NCI-H226 (cell line): ENCODE results near the gene USHBP1.
A peak's percentile ranks its signal among the peaks of the same experiment; 100 is the strongest.
"Not testable (repeated sequence)": the region's sequence is repeated elsewhere in the genome, so short reads cannot be mapped to it uniquely, and the experiment has no call there.

Experiments
- DNase-seq: peaks from one replicate; pipeline ENCODE4 v3.0.0-alpha.2; 2015

USHBP1 gene

DNA sequence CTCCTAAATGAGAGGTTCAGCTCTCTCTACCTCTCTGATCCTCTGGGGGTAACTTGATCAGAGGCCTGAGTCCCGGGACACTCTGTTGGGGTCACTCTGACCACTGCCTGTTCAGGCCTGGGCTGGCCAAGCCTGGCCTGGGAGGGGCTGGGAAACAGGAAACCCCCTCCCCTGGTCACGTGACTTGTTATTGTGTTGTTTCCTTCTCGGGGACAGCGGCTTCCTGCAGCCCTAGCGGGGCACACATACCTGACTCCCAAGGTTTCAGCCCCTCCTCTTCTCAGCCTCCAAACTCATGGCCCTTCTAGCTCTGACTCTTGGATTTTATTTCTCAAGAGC lies at the start of gene USHBP1:
Gene USHBP1, minus strand, starts transcription at position 105 of the 339 bp plus-strand sequence. CDS start 446 bp downstream, outside the sequence.
- no peak for DNase-seq

DNA sequence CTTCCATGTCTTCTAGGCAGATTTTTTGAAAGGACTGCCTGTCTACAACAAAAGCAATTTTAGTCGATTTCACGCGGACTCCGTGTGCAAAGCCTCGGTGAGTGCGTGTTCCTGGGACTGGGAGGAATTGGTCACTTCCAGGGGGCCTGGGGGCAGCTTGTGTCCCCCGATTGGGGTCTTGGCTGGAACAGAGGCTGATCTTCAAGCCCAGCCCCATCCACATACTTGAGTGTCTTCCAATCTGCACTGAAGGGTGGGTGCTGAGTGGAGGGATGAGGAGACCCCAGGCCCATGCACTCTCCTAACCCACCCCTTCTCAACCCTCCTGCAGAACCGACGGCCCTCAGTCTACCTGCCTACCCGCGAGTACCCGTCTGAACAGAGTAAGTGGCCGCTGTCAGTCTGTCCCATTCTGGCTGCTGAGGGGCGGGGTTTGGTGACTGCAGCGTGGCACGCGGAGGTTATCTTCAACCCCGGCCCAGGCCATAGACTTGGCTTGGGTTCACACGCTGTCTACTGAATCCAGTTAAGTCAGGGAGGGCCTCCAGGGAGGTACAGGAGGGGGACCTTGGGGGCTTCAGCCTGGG lies 49.6 kb upstream of the USHBP1 start:
- DNase-seq = no peak

- DNase-seq = no peak
Measured at GRCh38 chr19:17312189-17313113, 47.9 kb upstream of the USHBP1 start.

DNA sequence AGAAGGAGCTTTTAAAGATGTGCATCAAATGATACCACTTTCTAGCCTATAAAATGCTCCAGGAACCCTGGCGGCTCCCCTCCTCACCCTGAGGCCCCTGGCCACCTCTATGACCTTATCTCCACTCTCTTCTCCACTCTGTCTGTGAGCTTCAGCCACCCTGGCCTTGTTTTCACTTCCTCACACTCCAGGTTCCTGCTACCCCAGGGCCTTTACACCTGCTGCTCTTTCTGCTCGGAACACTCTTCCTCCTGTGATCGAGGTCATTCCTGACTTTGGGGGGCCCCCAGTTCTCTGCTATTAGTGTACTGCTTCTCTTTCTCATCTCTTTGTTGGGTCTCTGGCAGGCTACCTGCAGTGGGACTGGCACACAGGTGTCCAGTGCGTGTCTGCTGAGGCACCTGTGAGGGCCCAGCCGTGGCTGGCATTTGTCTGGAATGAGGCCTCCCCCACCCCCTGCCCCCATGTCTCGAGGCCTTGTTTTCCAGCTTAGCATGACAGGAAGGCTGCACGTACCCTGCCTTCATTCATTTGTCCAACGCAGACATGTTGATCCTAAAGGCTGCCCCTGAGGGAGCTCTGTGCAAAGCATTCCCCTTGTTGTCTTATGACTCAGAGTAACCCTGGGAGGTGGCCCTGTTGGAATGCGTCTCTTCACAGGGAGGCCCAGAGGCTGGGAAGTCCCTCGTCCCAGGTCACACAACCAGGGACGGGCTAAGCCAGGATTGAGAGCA lies 47.1 kb upstream of the USHBP1 start:
- DNase-seq = peak; percentile 69

DNA sequence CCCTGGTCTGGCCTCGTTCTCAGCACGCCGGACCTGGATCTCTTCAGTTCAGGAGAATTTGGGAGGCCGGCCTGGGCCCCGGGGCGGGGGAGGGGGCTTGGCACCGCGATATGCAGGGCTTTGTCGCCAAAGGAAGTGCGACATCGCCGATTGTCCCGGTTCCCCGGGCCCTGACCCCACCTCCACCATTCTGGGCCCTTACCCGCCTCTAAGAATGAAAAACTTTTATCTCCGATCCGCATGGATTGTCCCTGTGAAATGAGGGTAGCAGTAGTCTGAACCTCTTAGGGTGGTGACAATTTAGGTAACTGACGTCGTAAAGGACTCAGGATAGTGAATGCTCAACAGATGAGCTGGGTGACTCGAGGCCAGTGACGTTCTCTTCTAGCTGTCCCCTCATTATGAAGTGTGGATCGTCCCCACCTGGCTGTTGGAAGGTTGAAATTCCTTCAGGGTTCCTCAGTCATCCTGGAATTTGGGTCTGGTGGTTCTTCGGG lies 45.5 kb upstream of the USHBP1 start:
- no peak for DNase-seq

DNA sequence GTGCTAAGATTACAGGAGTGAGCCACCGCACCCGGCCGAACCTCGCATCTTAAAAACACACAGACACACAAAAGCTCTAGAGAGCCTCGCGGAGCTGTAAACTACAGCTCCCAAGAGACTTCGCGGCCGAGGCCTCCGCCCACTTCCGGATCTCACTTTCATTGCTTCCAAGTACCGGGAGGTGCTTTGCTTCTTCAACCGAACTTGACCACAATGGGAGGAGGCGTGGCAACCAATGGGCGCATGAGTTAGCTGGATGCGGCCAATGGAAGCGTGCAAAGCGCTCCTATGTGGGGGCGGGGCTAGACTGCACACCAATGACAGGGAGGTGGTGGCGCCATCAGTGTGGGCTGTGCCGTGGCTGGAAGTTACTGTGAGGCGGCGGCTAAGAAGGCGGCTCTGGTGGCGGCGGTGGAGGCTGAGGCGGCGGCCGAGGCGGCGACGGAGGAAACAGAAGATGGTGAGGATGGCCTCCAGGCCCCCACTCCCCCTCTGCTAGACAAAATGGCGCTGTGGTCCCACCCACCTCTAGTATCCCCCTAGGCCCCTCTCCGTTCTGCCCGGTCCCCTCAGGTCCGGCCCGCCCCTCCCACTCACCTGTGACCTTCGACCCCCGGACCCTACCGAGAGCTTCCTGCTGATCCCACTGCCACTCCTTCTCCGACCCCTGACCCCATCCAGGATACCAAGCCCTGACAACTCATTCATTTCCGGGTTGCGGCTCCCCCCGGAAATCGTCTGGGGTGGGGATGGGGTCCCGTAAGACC lies 44.8 kb upstream of the USHBP1 start, which contains the start of gene DDA1:
Gene DDA1, plus strand, starts transcription at position 366 of the 767 bp plus-strand sequence. Its CDS starts 92 bp downstream, at position 458.
- peak; percentile 100 for DNase-seq

GRCh38 chr19:17307876-17308377 lies 43.4 kb upstream of the USHBP1 start:
- DNase-seq = no peak

DNA sequence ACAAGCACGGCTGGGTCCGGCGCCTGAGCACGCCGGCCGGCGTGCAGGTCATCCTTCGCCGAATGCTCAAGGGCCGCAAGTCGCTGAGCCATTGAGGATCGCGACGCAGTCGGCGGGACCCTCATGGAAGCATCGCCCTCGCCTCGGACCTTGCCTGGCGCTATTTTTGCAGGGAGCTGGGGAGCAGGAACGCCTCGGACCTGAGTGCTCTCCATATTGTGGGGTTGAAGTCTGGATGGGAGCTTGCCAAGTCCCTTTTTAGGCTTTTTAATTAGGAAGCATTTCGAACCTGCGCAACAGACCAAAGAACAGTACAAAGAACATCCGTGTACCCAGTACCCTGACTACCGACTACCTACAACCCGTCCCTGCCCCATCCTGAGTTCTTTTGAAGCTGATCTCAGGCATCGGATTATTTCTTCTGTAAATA lies 41.8 kb upstream of the USHBP1 start:
- no peak for DNase-seq

GRCh38 chr19:17305517-17306284 lies 41.2 kb upstream of the USHBP1 start, which contains the start of gene MRPL34:
Gene MRPL34, plus strand, starts transcription at chr19:17305872. Its CDS starts 21 bp downstream, at chr19:17305893.
- DNase-seq = peak; percentile 99

- no peak for DNase-seq
Measured at GRCh38 chr19:17305216-17305516, 40.6 kb upstream of the USHBP1 start.

- DNase-seq = no peak
Measured at GRCh38 chr19:17304386-17305215, 40.1 kb upstream of the USHBP1 start.

DNA sequence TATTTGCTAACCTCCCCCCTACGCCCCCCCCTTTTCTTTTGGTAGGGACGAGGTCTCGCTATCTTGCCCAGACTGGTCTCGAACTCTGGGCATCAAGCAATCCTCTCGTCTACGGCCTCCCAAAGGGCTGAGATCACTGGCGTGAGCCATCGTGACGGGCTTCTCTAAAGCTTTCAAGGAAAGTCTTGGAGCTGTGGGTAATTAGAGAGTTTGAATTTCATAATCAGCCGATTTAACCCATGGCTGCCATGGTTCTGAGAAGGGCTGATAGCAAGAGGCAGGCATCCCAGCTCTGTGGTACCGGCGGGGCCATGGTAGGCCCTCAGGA lies 39.4 kb upstream of the USHBP1 start:
- no peak for DNase-seq

GRCh38 chr19:17303167-17303939 lies 38.8 kb upstream of the USHBP1 start, which contains the start of gene ABHD8:
Gene ABHD8, minus strand, starts transcription at chr19:17303425. Its CDS starts 1,809 bp downstream, at chr19:17301616.
- peak; percentile 83 for DNase-seq

DNA sequence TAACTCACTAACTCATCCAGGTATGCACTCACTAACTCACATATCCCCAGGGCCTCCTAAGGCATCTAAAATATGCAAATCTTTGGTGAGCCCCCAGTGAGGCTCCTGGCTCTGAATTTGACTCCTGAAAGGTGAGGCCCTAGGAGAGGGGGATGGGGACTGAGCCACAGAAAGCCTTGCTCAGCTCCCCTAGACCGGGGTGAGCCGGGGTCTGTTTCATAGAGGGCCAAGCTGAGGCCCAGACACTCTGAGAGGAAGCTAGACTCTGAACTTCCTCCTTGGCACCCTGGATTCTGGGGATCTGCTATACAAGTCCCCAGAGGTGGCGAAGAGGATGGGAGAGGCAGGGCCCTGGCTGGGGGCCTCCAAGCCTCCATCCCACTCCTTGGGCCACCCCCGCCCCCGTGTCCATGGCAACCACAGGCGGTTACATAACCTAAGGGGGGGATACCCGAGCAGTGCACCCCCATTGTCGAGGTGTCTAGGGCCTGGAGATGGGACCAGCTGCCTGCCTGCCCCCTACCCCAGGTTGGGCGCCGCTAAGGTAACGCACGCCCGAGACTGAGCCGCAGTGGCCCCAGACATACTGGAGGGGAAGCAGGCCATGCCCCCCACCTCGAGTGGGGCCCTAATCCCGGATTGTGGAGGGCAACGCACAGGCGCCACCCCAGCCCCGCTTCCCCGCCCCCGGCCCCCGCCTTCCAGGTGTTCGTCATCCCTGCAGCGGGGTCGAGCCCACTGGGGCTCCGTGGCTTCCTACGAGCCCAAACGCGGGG lies 38.0 kb upstream of the USHBP1 start:
- no peak for DNase-seq

DNA sequence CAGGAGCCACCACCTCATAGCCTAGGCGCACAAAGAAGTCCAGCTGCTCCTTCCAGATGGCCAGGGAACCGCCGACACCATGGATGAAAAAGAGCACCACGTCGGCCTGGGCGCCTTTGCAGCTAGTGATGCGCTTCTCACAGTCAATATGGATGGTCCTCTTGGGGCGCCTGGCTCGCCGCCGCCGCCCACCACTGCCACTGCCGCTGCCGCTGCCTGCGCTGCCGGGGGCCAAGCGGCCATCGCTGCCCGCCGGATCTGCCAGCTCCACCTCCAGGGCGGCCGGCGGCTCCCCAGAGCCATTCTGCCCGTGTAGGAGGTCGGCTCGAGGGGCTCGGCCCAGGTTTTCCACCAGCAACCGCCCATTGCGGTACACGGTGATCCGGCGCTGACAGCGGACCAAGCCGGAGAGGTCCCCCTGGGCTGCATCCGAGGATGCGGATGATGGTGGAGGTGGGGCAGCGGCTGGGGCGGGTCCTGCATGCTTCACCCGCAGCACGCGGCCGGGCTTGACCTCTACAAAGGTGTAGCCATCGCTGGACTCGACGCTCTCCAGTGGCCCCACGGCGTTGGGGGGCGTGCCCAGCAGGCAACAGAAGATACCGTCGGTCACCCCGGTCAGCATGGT lies 36.6 kb upstream of the USHBP1 start:
- DNase-seq = no peak

- peak; percentile 87 for DNase-seq
Measured at GRCh38 chr19:17296976-17297375, 32.4 kb upstream of the USHBP1 start.

DNA sequence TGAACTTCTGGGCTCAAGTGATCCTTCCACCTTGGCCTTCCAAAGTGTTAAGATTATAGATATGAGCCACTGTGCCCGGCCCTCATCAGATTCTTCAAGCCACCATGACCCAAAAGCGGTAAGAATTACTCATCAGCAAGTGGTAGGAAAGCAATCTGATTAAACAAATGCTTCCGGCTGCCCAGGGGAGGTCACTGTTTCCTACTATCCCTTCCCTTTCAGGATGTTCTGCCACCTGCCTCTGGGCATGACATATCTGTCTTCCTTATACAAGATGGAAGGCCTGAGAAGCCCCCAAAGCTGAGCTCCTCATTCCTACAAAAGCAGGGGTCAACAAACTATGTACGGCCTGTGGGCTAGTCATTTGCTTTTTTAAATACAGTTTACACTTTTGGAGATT lies 31.7 kb upstream of the USHBP1 start:
- peak; percentile 56 for DNase-seq

DNA sequence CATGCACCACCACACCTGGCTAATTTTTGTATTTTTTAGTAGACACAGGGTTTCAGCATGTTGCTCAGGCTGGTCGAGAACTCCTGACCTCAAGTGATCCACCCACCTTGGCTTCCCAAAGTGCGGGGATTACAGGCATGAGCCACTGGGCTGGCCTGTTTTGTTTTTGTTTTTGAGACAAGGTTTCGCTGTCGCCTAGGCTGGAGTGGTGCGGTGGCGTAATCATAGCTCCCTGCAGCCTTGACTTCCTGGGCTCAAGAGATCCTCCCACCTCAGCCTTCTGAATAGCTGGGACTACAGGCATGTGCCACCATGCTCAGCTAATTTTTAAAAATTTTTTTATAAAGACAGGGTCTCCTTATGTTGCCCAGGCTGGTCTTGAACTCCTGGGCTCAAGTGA lies 31.0 kb upstream of the USHBP1 start:
- not testable (repeated sequence) for DNase-seq
